Heart left ventricle (tissue), 16 donors: Measurements from ENCODE around the gene NAA50. TPM values are rescaled to one million over a fixed set of nuclear protein-coding genes. Genes with fewer than 3 reads are reported as not detected.

Source experiments
- ATAC-seq, 4 donors: fragments of 200-7000 bp; cut with Tn5 transposase; one replicate each; pipeline ENCODE4 v1.9.1; 2020 to 2022; ENCODE audit warnings: moderate library complexity in 4 of 4, mild to moderate bottlenecking in 3 of 4, moderate number of reproducible peaks in 1 of 4
- DNase-seq, 5 donors: peaks; one replicate each; pipeline ENCODE4 v3.0.0-alpha.2; 2020
- H3K27ac ChIP-seq, 12 donors: fragments of 200-600 bp; sonication (generic) in 4 of 12; one replicate each; pipeline versions ENCODE4 v1.5.0 to v1.8.0; 2016 to 2022; ENCODE audit warnings: mild to moderate bottlenecking in 2 of 12
- H3K27me3 ChIP-seq, 9 donors: fragments of 200-600 bp; sonication (generic) in 2 of 9; one replicate each; pipeline versions ENCODE4 v1.5.1 to v1.8.0; 2016 to 2022; ENCODE audit warnings: mild to moderate bottlenecking in 3 of 9
- H3K36me3 ChIP-seq, 9 donors: fragments of 200-600 bp; sonication (generic) in 2 of 9; one replicate each; pipeline versions ENCODE4 v1.5.0 to v1.8.0; 2018 to 2022; ENCODE audit warnings: mild to moderate bottlenecking in 2 of 9
- H3K4me1 ChIP-seq, 12 donors: fragments of 200-600 bp; sonication (generic) in 4 of 12; one replicate each; pipeline versions ENCODE4 v1.5.0 to v1.8.0; 2016 to 2022; ENCODE audit warnings: mild to moderate bottlenecking in 3 of 12
- H3K4me3 ChIP-seq, 12 donors: fragments of 200-600 bp; sonication (generic) in 4 of 12; one replicate each; pipeline versions ENCODE4 v1.5.0 to v1.8.0; 2017 to 2022; ENCODE audit warnings: mild to moderate bottlenecking in 9 of 12, moderate library complexity in 4 of 12
- H3K9me3 ChIP-seq, 12 donors: fragments of 200-600 bp; sonication (generic) in 4 of 12; one replicate each; pipeline versions ENCODE4 v1.5.0 to v1.8.0; 2016 to 2022; ENCODE audit warnings: mild to moderate bottlenecking in 1 of 12
- CTCF ChIP-seq, 12 donors: fragments of 200-600 bp; sonication (generic) in 4 of 12; IDR thresholded peaks; one replicate each; pipeline versions ENCODE4 v1.5.0 to v1.8.0; 2018 to 2022; ENCODE audit warnings: antibody characterized with exemption in 12 of 12, mild to moderate bottlenecking in 5 of 12
- POLR2A ChIP-seq, 2 donors: fragments of 450-650 bp; IDR thresholded peaks; one replicate each; pipeline ENCODE4 v1.6.1; 2017; ENCODE audit warnings: antibody characterized with exemption in 2 of 2, mild to moderate bottlenecking in 2 of 2, moderate library complexity in 2 of 2
- whole genome bisulfite sequencing, 4 donors: extraction: QIAGEN DNeasy Blood & Tissue Kit in 2 of 4; methylation state at CpG; one replicate each; pipeline versions ENCODE4 v1.1.5 to v1.1.7; 2013 to 2018; 5-methylcytosine and 5-hydroxymethylcytosine counted together
- intact Hi-C, 10 donors: fragments of 100-400 bp; cut with DNase I; formaldehyde crosslinking; loops; one replicate each; pipeline versions ENCODE4 v1.11.1 to v1.14.2; 2022
- polyA plus RNA-seq, 2 donors: library from polyadenylated mRNA; stranded (reverse); fragments of 200-250 nt; gene quantifications; one replicate each; pipeline ENCODE4 v1.2.3, GENCODE V29; 2013
- total RNA-seq, 9 donors: library from RNA; depleted of rRNA in 2 of 9; stranded (reverse); fragments of >200 nt in 2 of 9; fragmentation: NEBNext Ultra II Directional in 3 of 9; extraction: Animal tissue kit (Norgen Biotek cat#: 25700) in 3 of 9; gene quantifications; one replicate each; pipeline versions ENCODE4 v1.1.0 to v1.2.4, GENCODE V29; 2016 to 2023
- donor health status: ischemic (EF 13 %, LVEDD 7.1; RV severe dilation, severe dysfunction).
- donor health status: healthy with polysubstance abuse.
- donor health status: DM: no; HTN: yes; CAD: no.
- donor health status: DM: no; HTN: no; CAD: no.
- donor health status: ischemic (EF 25% LVEDD 6.9; RV normal size, moderate dysfunction).
- donor health status: ischemic (EF 25% LVEDD 5.7; RV mildly dilated, moderate dysfunction).
- donor health status: healthy.
- donor health status: DM: yes; HTN: yes; CAD: no.
- donor health status: ischemic (EF 35%, LVEDD 5.7; RV mildly dilated, moderate dysfunction).
- donor health status: nonischemic (EF 11% LVEDD 7.7; RV severe dilation, severe dysfunction).
- donor health status: DM: yes; HTN: yes; CAD: no.
- donor health status: PGD.
- donor health status: ischemic (EF 29% LVEDD 5.4; RV normal size, mild dysfunction).
- donor health status: nonischemic (EF 23%, LVEDD 6.1; RV moderate dilation, normal function).

Gene NAA50
- total and polyA plus RNA-seq, 11 donors, result 15.0 to 147 (median 77.6) TPM

GRCh38 chr3:113773381-113773780, 27.3 kb upstream of the NAA50 start:
- no peak for TF ChIP-seq CTCF (IDR thresholded peaks at IDR 0.05)
- no peak for TF ChIP-seq POLR2A (IDR thresholded peaks at IDR 0.05)
- H3K27me3 ChIP-seq, result no peaks in the 10 kb centered on the region
- H3K36me3 ChIP-seq, result peaks cover 0 to 6% (median 0%) of the 10 kb centered on the region in 9 donors
- H3K27ac ChIP-seq, result no peak overlapping the region
- no peak overlapping the region for H3K4me3 ChIP-seq
- ATAC-seq (no peak), DNase-seq (no peak)
- H3K9me3 ChIP-seq, result no peaks in the 10 kb centered on the region
- intact Hi-C loops, result no loop called here
- H3K4me1 ChIP-seq, result peaks cover 0 to 6% (median 0%) of the 10 kb centered on the region in 12 donors
- 77 to 86% (median 83%) methylated on average over 3 of the region's 3 CpGs for WGBS, 4 donors

GRCh38 chr3:113771993-113772392, 25.9 kb upstream of the NAA50 start:
- no peaks in the 10 kb centered on the region for H3K27me3 ChIP-seq
- no peak overlapping the region for H3K27ac ChIP-seq
- no peak for DNase-seq
- no peak for TF ChIP-seq POLR2A (IDR thresholded peaks at IDR 0.05)
- TF ChIP-seq CTCF (IDR thresholded peaks at IDR 0.05), result no peak
- H3K4me1 ChIP-seq, result peaks cover 0 to 6% (median 0%) of the 10 kb centered on the region in 12 donors
- no peak overlapping the region for H3K4me3 ChIP-seq
- intact Hi-C loops, result no loop called here
- ATAC-seq, result no peak
- no peaks in the 10 kb centered on the region for H3K9me3 ChIP-seq
- H3K36me3 ChIP-seq, result peaks cover 0 to 6% (median 0%) of the 10 kb centered on the region in 9 donors

GRCh38 chr3:113769551-113769950, 23.5 kb upstream of the NAA50 start:
- H3K4me1 ChIP-seq, result peaks cover 0 to 6% (median 0%) of the 10 kb centered on the region in 12 donors
- H3K27me3 ChIP-seq, result no peaks in the 10 kb centered on the region
- intact Hi-C loops, result no loop called here
- no peaks in the 10 kb centered on the region for H3K9me3 ChIP-seq
- no peak for DNase-seq
- TF ChIP-seq CTCF (IDR thresholded peaks at IDR 0.05) (no peak), POLR2A (IDR thresholded peaks at IDR 0.05) (no peak)
- H3K36me3 ChIP-seq, result peaks cover 0 to 6% (median 0%) of the 10 kb centered on the region in 9 donors
- no peak overlapping the region for H3K27ac ChIP-seq
- no peak overlapping the region for H3K4me3 ChIP-seq
- no peak for ATAC-seq

GRCh38 chr3:113764698-113765097, 18.6 kb upstream of the NAA50 start:
- DNase-seq (no peak), ATAC-seq (no peak)
- intact Hi-C loops, result no loop called here
- Histone ChIP-seq H3K27ac (no peak overlapping the region), H3K9me3 (no peaks in the 10 kb centered on the region), H3K27me3 (no peaks in the 10 kb centered on the region), H3K4me1 (peaks cover 0 to 1% (median 0%) of the 10 kb centered on the region in 12 donors), H3K4me3 (no peak overlapping the region), H3K36me3 (peaks cover 0 to 6% (median 0%) of the 10 kb centered on the region in 9 donors)
- TF ChIP-seq CTCF (IDR thresholded peaks at IDR 0.05) (no peak), POLR2A (IDR thresholded peaks at IDR 0.05) (no peak)
- WGBS, 4 donors, result 91 to 98% (median 97%) methylated on average over 2 of the region's 2 CpGs
